Measurements from ENCODE around the gene LCN2.
"Not testable (repeated sequence)": the region's sequence is repeated elsewhere in the genome, so short reads cannot be mapped to it uniquely, and the experiment has no call there.

LCN2 gene

GRCh38 chr9:128169925-128170324 lies 20.7 kb downstream of the LCN2 start:
- no peak for DNase-seq

GRCh38 chr9:128174062-128174461 lies 24.8 kb downstream of the LCN2 start:
- DNase-seq, result no peak

DNA sequence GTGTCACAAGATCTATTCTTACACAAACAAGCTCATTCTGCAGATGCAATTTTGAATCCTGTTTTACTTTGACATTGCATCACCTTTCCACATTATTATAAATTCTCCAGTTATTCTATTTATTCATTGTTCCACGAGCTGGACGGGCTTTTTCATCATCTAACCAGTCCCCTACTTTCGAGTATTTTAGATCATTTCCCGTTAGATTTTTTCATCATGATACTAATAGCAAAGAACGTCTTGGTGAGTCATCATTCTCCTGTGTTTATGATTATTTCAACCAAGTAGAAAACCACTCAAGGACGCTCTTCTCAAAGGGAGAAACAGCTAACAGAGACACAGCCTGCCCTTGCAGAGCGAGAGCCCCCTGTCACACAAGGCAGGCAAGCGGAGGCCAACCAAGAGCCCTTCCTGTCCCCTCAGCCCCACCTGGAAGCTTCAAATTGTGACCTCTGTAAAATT lies 25.9 kb downstream of the LCN2 start:
- no peak for DNase-seq

DNA sequence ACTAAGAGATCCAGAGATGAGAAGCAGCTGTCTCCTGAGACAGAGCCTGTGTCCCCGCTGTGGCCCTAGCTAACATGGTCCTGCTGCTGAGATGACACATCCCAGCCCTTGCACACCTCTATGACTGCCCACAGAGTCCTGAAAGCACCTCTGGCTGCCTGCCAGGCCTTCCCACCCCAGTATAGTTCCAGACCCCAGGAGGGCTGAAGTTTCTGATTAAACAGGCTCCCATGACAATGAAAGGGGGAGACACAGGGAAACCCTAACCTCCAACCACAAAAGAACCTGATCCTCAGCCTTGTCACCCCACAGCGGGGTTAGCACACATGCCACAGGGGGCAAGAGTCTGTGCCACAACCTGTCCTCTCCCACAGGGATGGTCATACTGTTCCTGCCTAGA lies 26.5 kb downstream of the LCN2 start:
- no peak for DNase-seq

- DNase-seq, result no peak
Observed at GRCh38 chr9:128178806-128179431, 29.7 kb downstream of the LCN2 start.

DNA sequence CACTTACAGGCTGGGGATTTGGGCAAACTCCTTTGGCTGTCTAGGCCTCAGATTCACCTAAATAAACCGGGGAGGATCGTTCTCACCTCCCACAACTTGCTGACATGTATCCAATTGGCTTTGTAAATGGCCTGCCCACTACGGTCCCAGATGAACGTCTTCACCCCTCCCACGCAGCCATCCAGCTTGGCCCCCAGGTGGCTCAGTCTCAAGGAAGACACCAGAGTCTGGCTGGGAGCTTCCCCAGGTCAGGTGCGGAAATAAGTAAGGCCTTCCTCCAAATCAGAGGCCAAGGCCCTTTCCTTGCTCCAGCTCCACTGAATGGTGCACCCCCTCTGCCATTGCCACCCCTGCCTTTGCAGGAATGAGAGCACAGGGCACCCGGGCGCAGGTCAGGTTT lies 30.7 kb downstream of the LCN2 start:
- DNase-seq, result no peak

DNA sequence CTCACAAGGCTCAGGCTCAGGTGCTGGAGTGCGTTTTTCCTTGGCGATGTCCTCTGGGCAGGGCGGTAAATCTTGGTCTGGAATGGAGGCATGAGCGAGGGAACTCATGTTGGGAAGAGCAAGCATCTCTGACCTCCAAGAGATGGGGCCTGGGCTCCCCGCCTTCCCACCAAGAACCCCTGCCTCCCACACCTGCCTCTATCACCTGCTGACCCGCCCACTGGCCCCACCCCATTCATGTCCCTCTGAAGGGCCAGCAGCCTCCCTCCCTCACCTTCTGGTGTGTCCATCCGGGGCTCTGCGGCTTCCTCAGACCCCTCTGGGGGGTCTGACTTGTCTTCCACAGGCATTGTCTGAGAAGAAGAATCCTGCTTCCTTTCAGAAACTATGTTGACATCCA lies 31.2 kb downstream of the LCN2 start:
- DNase-seq, result no peak

GRCh38 chr9:128181480-128181879 lies 32.2 kb downstream of the LCN2 start:
- DNase-seq, result not testable (repeated sequence)

- DNase-seq, result no peak
Observed at GRCh38 chr9:128182893-128183588, 33.8 kb downstream of the LCN2 start.

DNA sequence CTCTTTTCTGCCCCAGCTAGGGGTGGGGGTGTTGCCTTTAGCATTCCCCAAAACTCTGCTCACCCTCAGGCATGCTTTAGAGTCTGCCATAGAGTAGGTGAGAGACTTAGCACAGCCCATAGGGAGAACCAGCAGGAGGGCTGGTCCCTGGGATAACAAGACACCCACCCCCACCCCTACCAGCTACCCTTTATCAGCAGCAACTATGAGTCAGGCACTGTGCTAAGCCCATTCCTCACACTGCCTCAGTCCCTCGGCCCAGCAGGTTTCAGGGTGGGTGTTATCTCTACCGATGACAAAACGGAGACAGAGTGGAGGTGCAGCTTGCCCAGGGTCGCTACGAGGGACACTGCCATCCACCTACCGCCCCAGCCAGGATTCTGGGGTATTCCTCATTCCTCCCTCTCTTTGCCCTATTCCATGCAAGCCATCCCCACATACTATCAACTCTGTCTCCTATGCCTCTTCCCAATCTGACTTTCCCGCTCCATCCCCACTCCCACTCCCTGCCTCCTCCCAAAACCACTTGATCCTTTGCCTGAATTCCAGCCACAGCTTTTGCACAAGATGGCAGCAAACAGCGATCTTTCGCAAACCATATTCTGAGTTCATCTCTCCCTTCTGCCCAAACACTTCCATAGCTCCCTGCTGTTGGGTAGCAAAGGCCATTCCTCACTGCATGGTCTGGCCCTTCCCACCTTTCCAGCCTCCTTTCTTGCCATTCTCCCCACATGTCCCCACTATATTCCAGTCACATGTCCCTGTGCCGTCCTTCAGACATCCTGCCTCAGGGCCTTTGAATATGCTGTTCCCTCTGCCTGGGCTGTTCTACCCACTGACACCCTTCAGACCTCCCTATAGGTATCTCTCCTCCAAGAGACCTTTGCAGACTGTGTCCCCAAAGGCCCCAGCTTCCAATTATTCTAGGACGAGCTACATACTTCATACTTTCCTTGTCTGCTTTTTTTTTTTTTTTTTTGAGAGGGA lies 37.0 kb downstream of the LCN2 start:
- no peak for DNase-seq

DNA sequence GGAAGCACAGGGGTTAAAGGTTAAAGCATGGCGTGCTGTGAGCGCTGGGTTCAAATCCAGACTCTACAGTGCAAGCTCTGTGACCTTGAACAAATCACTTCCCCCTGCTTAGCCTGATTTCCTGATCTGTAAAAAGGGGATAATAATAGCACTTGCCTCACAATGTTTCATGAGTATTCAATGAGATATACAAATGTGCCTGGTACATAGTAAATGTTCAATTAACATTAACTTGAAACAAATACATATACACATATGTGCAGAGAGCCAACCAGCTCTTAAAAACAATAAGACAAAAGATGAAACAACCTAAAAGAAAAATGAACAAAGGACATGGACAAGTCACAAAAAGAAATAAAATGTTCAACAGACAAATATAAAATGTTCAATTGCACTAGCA lies 38.1 kb downstream of the LCN2 start:
- no peak for DNase-seq

DNA sequence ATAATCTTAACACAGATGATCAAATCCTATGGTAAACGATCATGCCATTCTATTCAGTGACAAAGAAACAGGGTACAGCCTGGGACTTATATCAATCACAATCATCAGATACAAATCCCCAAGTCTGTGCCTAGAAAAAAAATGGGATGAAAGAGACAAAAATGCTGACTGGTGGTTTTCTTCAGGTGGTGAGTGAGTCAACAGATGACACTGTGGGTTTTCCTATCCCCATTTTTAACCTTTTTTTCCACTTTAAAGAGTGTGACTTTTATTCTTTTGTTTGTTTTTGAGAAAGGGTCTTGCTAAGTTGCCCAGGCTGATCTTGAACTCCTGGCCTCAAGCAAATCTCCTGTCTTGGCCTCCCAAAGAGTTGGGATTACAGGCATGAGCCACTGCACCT lies 39.0 kb downstream of the LCN2 start:
- no peak for DNase-seq

- DNase-seq, result no peak
Observed at GRCh38 chr9:128190013-128190412, 40.8 kb downstream of the LCN2 start.

GRCh38 chr9:128190516-128191405 lies 41.5 kb downstream of the LCN2 start:
- DNase-seq, result no peak

DNA sequence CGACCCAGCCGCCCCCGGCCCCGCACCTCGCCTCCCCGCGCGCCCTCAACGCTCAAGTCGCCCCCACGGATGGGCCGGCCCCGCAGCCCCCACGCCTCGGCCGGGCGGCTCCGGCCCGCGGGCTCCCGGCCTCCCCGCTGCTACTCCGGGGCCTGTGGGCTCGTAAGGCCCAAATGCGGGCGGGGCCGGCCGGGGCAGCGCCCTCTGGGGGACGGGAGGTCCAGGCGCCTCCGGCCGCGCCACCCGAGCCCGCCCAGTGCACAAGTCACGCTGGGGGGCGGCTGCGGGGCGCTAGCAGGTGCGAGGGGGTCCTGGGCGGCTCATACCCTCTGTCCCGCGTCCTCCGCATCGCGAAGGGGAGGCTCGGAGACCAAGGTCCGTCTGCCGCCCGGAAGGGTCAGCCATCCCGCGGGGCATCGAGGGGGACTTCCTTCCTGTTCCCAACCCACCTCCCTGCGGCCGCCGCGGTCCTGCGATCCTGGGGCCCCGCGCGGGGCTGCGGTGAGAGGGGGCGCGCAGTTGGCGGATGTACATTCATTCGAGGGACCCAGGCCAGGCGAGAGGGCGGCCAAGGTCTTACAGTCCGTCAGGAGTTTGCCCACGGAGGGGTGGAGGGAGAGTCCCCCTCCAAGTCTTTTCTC lies 42.3 kb downstream of the LCN2 start, which contains the start of gene CIZ1:
Gene CIZ1, minus strand, starts transcription at position 167 of the 641 bp plus-strand sequence. CDS start 715 bp downstream, outside the sequence.
- peak; percentile 72 for DNase-seq

GRCh38 chr9:128192601-128193371 lies 43.5 kb downstream of the LCN2 start:
- no peak for DNase-seq

- no peak for DNase-seq
Observed at GRCh38 chr9:128193469-128194096, 44.3 kb downstream of the LCN2 start.

DNA sequence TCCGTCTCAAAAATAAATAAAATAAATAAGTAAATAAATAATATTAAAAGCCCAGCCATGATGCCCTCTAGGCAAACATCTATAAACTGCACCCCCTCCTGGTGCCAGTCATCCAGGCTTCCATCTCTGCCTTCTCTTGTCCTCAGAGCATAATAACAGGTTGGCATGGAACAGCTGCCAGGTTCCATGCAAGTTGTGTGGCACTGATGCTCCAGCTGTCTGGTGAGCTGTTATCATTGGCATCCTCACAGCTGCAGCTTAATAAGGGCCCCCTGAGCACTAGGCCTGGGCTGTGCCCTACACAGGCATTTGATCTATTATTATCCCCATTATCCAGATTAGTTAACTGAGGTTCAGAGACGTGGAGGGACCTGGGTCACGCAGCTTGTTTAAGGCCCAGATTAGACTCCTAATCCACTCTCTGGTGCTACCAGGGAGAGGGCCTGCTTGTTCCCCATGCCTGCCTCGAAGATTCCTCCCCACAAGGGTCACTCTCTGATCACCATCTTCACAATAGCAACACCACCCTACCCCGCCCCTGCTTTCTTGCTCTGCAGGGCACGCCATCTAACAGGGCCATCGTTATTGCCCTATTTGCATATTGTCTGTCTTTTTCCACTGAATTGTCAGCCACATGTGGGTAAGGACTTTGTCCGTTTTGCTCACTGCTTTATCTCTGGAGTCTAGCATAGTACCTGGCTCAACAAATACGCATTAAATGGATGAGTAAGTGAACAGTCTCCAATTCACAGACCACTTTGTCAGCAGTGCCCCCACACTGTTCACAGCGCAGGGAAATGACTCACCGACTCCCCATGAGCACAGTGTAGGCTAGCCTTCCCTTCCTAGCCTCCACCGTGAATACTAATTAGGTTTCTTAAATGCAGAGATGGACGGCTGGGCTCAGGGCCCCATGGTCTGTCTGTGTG lies 52.5 kb downstream of the LCN2 start:
- DNase-seq, result no peak

GRCh38 chr9:128202648-128203023 lies 53.4 kb downstream of the LCN2 start:
- DNase-seq, result no peak

Data from CD4-positive, alpha-beta T cell treated with Interferon gamma for 1 hour (primary cell).